Psoas muscle (tissue), 8 donors: ENCODE data around the gene CFB. TPM values are rescaled to one million over a fixed set of nuclear protein-coding genes. Genes with fewer than 3 reads are reported as not detected.

Experiments used
- ATAC-seq, 4 donors: fragments of 200-7000 bp; cut with Tn5 transposase; one replicate each; pipeline ENCODE4 v1.9.1; 2020; ENCODE audit warnings: moderate library complexity in 3 of 4, mild to moderate bottlenecking in 2 of 4
- DNase-seq, 2 donors: peaks; one replicate each; pipeline ENCODE4 v3.0.0-alpha.2; 2020
- H3K27ac ChIP-seq: fragments of 200-600 bp; one replicate; pipeline ENCODE4 v1.8.0; 2022
- H3K27me3 ChIP-seq, 3 donors: fragments of 200-600 bp in 1 of 3; one replicate each; pipeline versions ENCODE4 v1.6.1 to v1.8.0; 2013 to 2022; ENCODE audit warnings: low read length in 2 of 3, mild to moderate bottlenecking in 2 of 3, moderate library complexity in 1 of 3; ENCODE audit not compliant: insufficient read depth in 3 of 3
- H3K36me3 ChIP-seq, 2 donors: fragments of 200-600 bp in 1 of 2; one replicate each; pipeline versions ENCODE4 v1.6.1 to v1.8.0; 2013 to 2022; ENCODE audit warnings: low read depth in 1 of 2, mild to moderate bottlenecking in 1 of 2, moderate library complexity in 1 of 2; ENCODE audit not compliant: insufficient read depth in 1 of 2
- H3K4me1 ChIP-seq: fragments of 200-600 bp; one replicate; pipeline ENCODE4 v1.8.0; 2022
- H3K4me3 ChIP-seq: fragments of 200-600 bp; one replicate; pipeline ENCODE4 v1.8.0; 2022; ENCODE audit warnings: mild to moderate bottlenecking
- H3K9me3 ChIP-seq: fragments of 200-600 bp; one replicate; pipeline ENCODE4 v1.8.0; 2022
- WGBS, 3 donors: extraction: QIAGEN DNeasy Blood & Tissue Kit; methylation state at CpG; one replicate each; pipeline versions ENCODE4 v1.1.6 to v1.1.7; 2013; 5-methylcytosine and 5-hydroxymethylcytosine counted together
- intact Hi-C, 2 donors: fragments of 100-400 bp; cut with DNase I; formaldehyde crosslinking; loops; one replicate each; pipeline versions ENCODE4 v1.11.0 to v1.14.2; 2022
- polyA plus RNA-seq, 3 donors: library from polyadenylated mRNA; stranded (reverse); fragments of 200-250 nt; gene quantifications; one replicate each; pipeline ENCODE4 v1.2.3, GENCODE V29; 2013
- total RNA-seq, 4 donors: library from RNA; stranded (reverse); fragmentation: NEBNext Ultra II Directional in 2 of 4; extraction: Animal tissue kit (Norgen Biotek cat#: 25700) in 2 of 4; gene quantifications; one replicate each; pipeline versions ENCODE4 v1.2.1 to v1.2.4, GENCODE V29; 2021 to 2023
- TF ChIP-seq, protein P1 (sequence below): fragments of 200-600 bp; IDR thresholded peaks from one replicate; pipeline ENCODE4 v1.8.0; 2022; ENCODE audit warnings: antibody characterized with exemption
- donor health status: healthy with polysubstance abuse.
- donor health status: DM: no; HTN: no; CAD: no; lungs with moderate emphysema.
- donor health status: Bipolar disorder and iron deficiency.
- donor health status: healthy.
- donor health status: DM: yes; HTN: yes; CAD: no.
- donor health status: DM: no; HTN: no; CAD: no.
- donor health status: DM: no; HTN: no; CAD: no.
- donor health status: DM: yes; HTN: yes; CAD: no.

The CFB gene
- total and polyA plus RNA-seq, 7 donors: 1.6 to 5.8 (median 2.5) TPM

DNA sequence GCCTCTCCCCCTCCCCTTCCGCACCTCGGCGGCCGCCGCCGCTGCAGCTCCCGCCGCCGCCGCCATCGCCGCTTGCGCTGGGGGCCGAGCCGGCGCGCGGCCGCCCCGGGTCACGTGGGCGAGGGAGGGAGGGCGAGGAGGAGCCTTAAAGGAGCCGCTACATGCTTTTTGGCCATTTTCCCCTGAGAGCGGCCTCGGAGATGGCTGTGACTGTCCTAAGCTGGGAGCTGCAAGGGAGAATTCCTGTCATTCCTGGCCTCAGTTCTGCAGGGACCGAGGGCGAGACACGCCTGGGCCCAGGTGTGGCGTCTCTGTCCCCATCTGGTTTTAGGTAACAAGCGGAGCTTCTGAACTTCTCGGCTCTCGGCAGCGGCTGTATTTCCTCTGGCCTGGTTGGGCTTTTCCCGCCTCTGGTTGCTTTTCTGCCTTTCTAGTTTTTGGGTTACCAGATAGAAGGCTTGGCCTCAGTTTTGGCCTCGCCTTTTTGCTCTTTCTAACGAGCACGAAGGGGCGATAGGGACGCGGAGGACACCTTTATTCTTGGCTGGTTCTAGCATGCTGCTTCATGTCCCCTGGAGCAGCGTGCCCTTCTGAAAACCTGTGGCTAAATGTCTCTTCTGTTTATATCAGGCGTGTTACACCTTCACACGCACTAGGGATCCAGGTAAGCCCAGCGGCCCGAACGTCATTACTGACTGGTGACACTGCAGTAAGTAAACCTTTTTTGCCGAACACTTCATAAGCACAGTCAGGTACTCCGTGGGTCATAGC, 48.1 kb upstream of the CFB start, which contains the start of gene EHMT2:
Gene EHMT2, minus strand, starts transcription at position 87 of the 771 bp plus-strand sequence. Its CDS starts 21 bp downstream, at position 66.
- H3K4me1 ChIP-seq: peaks cover 16% of the 10 kb centered on the region
- 0 to 1% (median 0%) methylated on average over 41 to 49 of the region's 49 CpGs for WGBS, 3 donors
- intact Hi-C loops: loop anchor here in 1 of 2 donors (2.0 to 10.0 kb wide), 2 partner anchors 63 to 353 kb away; partner anchors contain the start of genes ATP6V1G2, DDX39B and NFKBIL1
- H3K27me3 ChIP-seq: no peaks in the 10 kb centered on the region
- H3K4me3 ChIP-seq: peak within 1 kb of the TSS; percentile 77
- H3K27ac ChIP-seq: peak within 1 kb of the TSS; percentile 85
- H3K9me3 ChIP-seq: no peaks in the 10 kb centered on the region
- ATAC-seq: peak; percentile 72 to 84 (median 73)
- TF ChIP-seq, protein P1, sequence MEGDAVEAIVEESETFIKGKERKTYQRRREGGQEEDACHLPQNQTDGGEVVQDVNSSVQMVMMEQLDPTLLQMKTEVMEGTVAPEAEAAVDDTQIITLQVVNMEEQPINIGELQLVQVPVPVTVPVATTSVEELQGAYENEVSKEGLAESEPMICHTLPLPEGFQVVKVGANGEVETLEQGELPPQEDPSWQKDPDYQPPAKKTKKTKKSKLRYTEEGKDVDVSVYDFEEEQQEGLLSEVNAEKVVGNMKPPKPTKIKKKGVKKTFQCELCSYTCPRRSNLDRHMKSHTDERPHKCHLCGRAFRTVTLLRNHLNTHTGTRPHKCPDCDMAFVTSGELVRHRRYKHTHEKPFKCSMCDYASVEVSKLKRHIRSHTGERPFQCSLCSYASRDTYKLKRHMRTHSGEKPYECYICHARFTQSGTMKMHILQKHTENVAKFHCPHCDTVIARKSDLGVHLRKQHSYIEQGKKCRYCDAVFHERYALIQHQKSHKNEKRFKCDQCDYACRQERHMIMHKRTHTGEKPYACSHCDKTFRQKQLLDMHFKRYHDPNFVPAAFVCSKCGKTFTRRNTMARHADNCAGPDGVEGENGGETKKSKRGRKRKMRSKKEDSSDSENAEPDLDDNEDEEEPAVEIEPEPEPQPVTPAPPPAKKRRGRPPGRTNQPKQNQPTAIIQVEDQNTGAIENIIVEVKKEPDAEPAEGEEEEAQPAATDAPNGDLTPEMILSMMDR: peak; percentile 6
- DNase-seq: peak; percentile 85 to 93
- H3K36me3 ChIP-seq: peaks cover 0 to 33% of the 10 kb centered on the region in 2 donors

DNA sequence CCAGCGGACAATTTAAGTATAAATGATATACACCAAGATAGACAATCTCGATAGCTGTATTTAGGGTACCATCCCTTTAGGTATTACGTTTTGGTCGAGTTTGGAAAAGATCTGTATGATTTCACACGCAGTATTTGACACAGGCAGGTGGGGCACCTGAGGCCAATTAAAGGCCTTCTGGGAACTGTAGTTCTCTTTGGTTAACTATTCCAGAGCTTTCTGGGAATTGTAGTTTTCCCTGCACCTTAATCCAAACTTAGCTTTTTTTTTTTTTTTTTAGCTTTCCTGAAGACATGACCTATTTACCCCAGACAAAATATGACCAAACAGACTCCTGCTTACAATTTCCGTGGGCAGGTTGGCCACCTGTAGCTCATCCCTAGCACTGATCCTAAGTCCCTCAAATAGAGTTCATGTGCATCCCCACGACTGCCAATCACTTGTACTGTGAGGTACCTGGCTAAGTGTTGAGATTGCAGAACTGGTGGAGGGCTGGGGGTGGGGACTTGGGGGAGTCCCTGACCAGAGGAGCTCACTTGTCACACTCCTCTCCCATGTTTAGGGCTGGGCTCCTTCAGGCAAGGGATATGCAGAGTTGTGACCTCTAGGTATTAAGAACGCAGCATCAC, 47.4 kb upstream of the CFB start:
- Histone ChIP-seq H3K9me3 (no peaks in the 10 kb centered on the region), H3K36me3 (peaks cover 0 to 26% of the 10 kb centered on the region in 2 donors), H3K4me3 (peak overlapping the region; percentile 77), H3K27me3 (no peaks in the 10 kb centered on the region), H3K4me1 (peaks cover 19% of the 10 kb centered on the region), H3K27ac (peak overlapping the region; percentile 85)
- TF ChIP-seq, protein P1: no peak
- DNase-seq (no peak), ATAC-seq (peak in 3 of 4 donors; percentile 34 to 69 (median 47))
- 14 to 18% (median 15%) methylated on average over 8 of the region's 8 CpGs for WGBS, 3 donors
- intact Hi-C loops: loop anchor here in 1 of 2 donors (10.0 kb wide), 1 partner anchor 354 kb away; the partner anchor contains the start of genes ATP6V1G2, DDX39B and NFKBIL1

DNA sequence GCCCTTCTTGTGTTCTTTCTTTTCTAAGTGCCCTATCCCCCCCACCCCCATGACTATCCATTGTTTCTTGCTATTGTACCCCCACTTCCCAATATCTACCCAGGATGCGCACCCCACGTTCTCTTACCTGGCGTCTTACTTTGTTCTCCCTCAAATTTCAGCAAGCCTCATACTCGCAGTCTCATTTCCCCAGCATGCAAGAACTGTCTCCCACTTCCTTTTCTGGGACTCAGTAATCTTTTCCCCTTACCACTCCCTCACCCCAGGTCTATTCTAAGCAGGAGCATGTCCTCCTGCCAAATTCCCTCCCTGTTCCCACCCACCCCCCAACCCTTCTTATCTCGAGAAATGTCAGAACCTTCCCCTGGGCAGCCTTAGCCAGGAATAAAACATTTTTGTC, 46.7 kb upstream of the CFB start:
- Histone ChIP-seq H3K27ac (no peak overlapping the region), H3K9me3 (no peaks in the 10 kb centered on the region), H3K36me3 (peaks cover 0 to 19% of the 10 kb centered on the region in 2 donors), H3K27me3 (no peaks in the 10 kb centered on the region), H3K4me1 (peaks cover 19% of the 10 kb centered on the region), H3K4me3 (peak overlapping the region; percentile 77)
- intact Hi-C loops: loop anchor here in 1 of 2 donors (10.0 kb wide), 1 partner anchor 354 kb away; the partner anchor contains the start of genes ATP6V1G2, DDX39B and NFKBIL1
- TF ChIP-seq, protein P1: no peak
- no peak for ATAC-seq
- no peak for DNase-seq
- WGBS, 3 donors: 74 to 79% (median 75%) methylated on average over 5 of the region's 5 CpGs

DNA sequence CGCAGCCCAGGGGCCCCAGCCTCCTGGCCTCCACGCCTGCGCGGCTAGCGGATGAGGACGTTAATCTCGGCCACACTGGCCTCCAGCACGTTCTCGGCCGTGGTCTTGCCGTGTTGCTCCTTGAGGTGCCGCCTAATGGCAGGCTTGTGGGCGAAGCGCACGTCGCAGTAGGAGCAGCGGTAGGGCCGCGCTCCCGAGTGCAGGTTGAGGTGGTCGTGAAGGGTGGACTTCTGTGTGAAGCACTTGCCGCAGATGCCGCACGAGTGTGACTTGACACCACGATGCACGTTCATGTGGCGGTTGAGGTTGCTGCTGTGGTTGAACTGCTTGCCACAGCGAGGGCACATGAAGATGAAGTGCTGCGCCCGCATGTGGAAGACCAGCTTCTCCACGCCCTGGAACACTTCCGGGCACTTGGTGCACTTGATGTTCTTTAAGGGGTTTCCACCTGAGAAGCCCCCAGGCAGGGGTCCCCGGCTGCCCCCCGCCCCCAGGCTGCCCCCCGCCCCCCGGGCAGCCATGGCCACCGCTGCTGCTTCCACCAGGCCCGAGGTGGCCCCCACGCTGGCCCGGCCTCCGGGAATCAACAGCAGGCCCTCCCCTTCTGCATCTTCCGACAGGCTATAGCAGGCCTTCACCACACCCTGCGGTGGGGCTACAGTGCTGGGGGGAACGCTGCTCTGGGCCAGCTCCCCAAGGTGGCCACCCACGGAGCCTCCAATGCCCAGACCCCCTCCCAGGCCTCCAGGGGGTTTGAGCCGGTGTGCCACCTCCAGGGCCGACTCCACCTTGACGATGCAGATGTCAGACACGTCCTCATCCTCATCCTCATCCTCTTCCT, 45.8 kb upstream of the CFB start:
- ATAC-seq: no peak
- Histone ChIP-seq H3K4me1 (peaks cover 19% of the 10 kb centered on the region), H3K27me3 (no peaks in the 10 kb centered on the region), H3K4me3 (no peak overlapping the region), H3K9me3 (no peaks in the 10 kb centered on the region), H3K36me3 (peaks cover 0 to 10% of the 10 kb centered on the region in 2 donors), H3K27ac (no peak overlapping the region)
- intact Hi-C loops: loop anchor here (5.0 to 10.0 kb wide), 2 partner anchors 52 to 355 kb away; partner anchors contain the start of genes ATP6V1G2 (in 1 of the 2), DDX39B (in 1 of the 2) and NFKBIL1 (in 1 of the 2)
- TF ChIP-seq, protein P1: no peak
- no peak for DNase-seq
- WGBS, 3 donors: 76 to 81% (median 79%) methylated on average over 42 to 49 of the region's 49 CpGs
